ENCODE measurements around the gene SPTSSA.

DNA sequence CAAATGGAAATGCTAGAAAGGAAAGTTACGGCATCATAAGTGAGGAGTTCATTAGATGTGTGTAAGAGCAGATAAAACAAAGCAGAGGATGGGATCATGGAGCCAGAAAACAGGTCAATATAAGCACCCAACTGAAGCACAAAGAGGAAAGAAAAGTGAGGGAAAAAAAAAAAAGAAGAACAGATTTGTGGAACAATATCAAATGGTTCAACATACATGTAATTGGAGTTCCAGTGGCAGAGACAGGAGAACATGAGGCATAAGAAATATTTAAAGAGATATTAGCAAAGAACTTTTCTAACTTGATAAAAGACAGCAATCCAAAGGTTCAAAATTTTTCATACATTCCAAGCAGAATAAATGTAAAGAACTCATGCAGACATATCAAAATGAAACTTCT is 54.1 kb downstream of the SPTSSA start:
- TF ChIP-seq CTCF (tag by site-specific recombination; IDR thresholded peaks at IDR 0.05) (no peak), ZNF366 (tag by site-specific recombination; conservative IDR thresholded peaks at IDR 0.05) (no peak), ZBTB1 (tag by site-specific recombination; IDR thresholded peaks at IDR 0.05) (no peak), ZNF311 (tag by site-specific recombination; IDR thresholded peaks at IDR 0.05; ENCODE audit: borderline replicate concordance) (no peak), GFI1B (tag by site-specific recombination; IDR thresholded peaks at IDR 0.05) (no peak)

Data from HEK293 (cell line).